HL-60/S4 (cell line): ENCODE results near the gene SKIC2.
"Not testable (repeated sequence)": the region's sequence is repeated elsewhere in the genome, so short reads cannot be mapped to it uniquely, and the experiment has no call there.

Experiments used
- in situ Hi-C: fragments of 300-500 bp; cut with MboI; formaldehyde crosslinking; loops from 2 replicates; pipeline ENCODE4 v1.14.3; 2022; ENCODE audit warnings: low sequenced_read_pairs

The SKIC2 gene

GRCh38 chr6:31958741-31959739 is at the start of gene SKIC2, which contains the start of gene NELFE:
SKIC2 (plus strand) TSS chr6:31959175; CDS start chr6:31959193, 18 bp downstream.
NELFE (minus strand) TSS chr6:31958971; CDS start chr6:31958446, 525 bp downstream.
- in situ Hi-C loops: no loop called here

- in situ Hi-C loops: not testable (repeated sequence)
Measured at GRCh38 chr6:31909298-31909697, 49.7 kb upstream of the SKIC2 start.

GRCh38 chr6:31911826-31912585 is 47.0 kb upstream of the SKIC2 start:
- in situ Hi-C loops: no loop called here

GRCh38 chr6:31915351-31915750 is 43.6 kb upstream of the SKIC2 start:
- in situ Hi-C loops: no loop called here

- in situ Hi-C loops: no loop called here
Measured at GRCh38 chr6:31915756-31916155, 43.2 kb upstream of the SKIC2 start.

- in situ Hi-C loops: no loop called here
Measured at GRCh38 chr6:31918069-31918720, 40.8 kb upstream of the SKIC2 start.

- in situ Hi-C loops: no loop called here
Measured at GRCh38 chr6:31919624-31920303, 39.2 kb upstream of the SKIC2 start.

- in situ Hi-C loops: no loop called here
Measured at GRCh38 chr6:31920811-31921210, 38.2 kb upstream of the SKIC2 start.

- in situ Hi-C loops: no loop called here
Measured at GRCh38 chr6:31922942-31923341, 36.0 kb upstream of the SKIC2 start.

- in situ Hi-C loops: no loop called here
Measured at GRCh38 chr6:31927242-31927862, 31.6 kb upstream of the SKIC2 start, which contains the start of gene C2. C2 (plus strand) TSS chr6:31927717; CDS start chr6:31927753, 36 bp downstream.

- in situ Hi-C loops: no loop called here
Measured at GRCh38 chr6:31927863-31928671, 30.9 kb upstream of the SKIC2 start.

GRCh38 chr6:31928672-31928939 is 30.4 kb upstream of the SKIC2 start:
- in situ Hi-C loops: no loop called here

- in situ Hi-C loops: no loop called here
Measured at GRCh38 chr6:31930962-31931361, 28.0 kb upstream of the SKIC2 start.

GRCh38 chr6:31932137-31932536 is 26.8 kb upstream of the SKIC2 start:
- in situ Hi-C loops: not testable (repeated sequence)

GRCh38 chr6:31933537-31933936 is 25.4 kb upstream of the SKIC2 start:
- in situ Hi-C loops: no loop called here

GRCh38 chr6:31935021-31935420 is 24.0 kb upstream of the SKIC2 start:
- in situ Hi-C loops: no loop called here

- in situ Hi-C loops: no loop called here
Measured at GRCh38 chr6:31935823-31936222, 23.2 kb upstream of the SKIC2 start.

- in situ Hi-C loops: no loop called here
Measured at GRCh38 chr6:31940256-31940664, 18.7 kb upstream of the SKIC2 start.

- in situ Hi-C loops: no loop called here
Measured at GRCh38 chr6:31943742-31944141, 15.2 kb upstream of the SKIC2 start.
